ENCODE data around the gene SNX22.

The SNX22 gene

DNA sequence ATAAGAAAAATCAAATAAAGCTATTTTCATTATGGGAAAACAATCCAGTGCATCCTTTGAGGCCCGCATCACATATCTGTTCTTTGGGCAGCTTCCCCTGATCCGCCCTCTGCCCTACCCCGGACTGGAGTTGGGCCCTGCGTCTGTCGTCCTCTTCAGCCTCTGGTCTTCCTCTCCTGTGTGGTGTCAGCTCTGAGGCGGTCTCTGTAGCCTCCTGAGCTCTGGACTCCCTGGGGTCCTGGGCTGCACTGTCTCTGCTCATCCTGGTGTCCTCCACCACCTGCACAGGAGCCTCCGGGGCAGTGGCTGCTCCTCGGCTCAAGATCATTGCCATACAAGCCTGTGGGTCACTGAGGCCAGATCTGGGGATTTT, 7.4 kb upstream of the SNX22 start:
- no peak for TF ChIP-seq POLR2A (IDR thresholded peaks at IDR 0.05; ENCODE audit: low read depth, low read length)
- FAIRE-seq (no peak), DNase-seq (ENCODE audit: insufficient read length, low spot score) (no peak)

- TF ChIP-seq POLR2A (IDR thresholded peaks at IDR 0.05; ENCODE audit: low read depth, low read length), result no peak
- no peak for FAIRE-seq
- DNase-seq (ENCODE audit: insufficient read length, low spot score), result no peak
Measured at GRCh38 chr15:64144565-64145281, 6.8 kb upstream of the SNX22 start.

- no peak for TF ChIP-seq POLR2A (IDR thresholded peaks at IDR 0.05; ENCODE audit: low read depth, low read length)
- DNase-seq (ENCODE audit: insufficient read length, low spot score) (no peak), FAIRE-seq (no peak)
Measured at GRCh38 chr15:64146041-64146440, 5.5 kb upstream of the SNX22 start.

GRCh38 chr15:64146520-64146884, 5.0 kb upstream of the SNX22 start:
- DNase-seq (ENCODE audit: insufficient read length, low spot score) (no peak), FAIRE-seq (no peak)
- TF ChIP-seq POLR2A (IDR thresholded peaks at IDR 0.05; ENCODE audit: low read depth, low read length), result no peak

DNA sequence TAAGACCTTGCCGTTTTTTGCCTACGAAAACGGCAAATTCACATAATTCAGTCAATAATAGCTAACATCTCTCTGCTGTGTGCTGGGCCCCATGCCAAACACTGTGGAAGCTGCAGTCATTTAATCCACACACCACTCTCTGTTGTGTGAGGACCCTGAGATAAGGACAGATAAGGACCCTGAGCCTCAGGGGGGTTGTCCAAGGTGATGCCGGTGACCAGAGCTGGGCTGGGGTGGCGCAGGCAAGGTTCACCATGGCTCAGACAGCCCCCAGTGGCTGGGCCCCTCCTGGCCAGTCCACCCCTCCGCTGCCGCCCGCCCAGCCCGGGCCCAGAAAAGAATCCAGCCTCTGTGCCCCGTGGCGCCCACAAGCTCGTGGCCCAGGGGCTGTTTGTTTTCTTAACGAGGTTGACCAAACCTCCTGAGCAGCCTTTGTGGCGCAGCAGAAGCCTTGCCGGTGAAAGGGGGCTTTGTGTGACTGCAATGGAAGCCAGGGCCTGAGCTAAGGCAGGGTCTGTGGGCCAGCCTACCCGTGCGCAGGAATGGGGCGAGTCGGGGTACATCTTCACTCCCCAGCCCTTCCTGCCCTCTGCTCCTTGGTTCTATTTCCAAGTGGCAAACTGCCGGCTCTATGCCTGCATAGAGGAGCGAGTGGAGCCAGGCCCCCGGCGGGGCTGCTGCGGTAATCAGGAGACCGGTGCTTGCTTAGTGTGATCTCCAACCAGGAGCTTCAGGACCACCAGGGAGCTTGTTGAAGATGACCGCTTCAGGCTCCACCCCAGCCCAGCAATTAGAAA, 4.4 kb upstream of the SNX22 start:
- no peak for TF ChIP-seq POLR2A (IDR thresholded peaks at IDR 0.05; ENCODE audit: low read depth, low read length)
- no peak for DNase-seq (ENCODE audit: insufficient read length, low spot score)
- no peak for FAIRE-seq

DNA sequence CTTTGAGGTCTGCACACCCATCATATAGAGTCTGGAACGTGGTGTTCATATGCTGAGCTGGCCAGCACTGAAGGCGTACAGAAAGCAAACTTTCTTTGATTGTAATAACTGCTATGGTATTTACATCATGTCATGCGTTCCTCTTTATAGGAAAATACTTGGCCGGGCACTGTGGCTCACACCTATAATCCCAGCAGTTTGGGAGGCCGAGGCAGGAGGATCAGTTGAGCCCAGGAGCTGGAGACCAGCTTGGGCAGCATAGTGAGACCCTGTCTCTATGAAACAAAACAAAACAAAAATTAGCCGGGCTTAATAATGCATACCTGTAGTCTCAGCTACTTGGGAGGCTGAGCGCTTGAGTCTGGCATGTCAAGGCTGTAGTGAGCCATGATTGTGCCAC, 3.4 kb upstream of the SNX22 start:
- no peak for DNase-seq (ENCODE audit: insufficient read length, low spot score)
- FAIRE-seq, result no peak
- no peak for TF ChIP-seq POLR2A (IDR thresholded peaks at IDR 0.05; ENCODE audit: low read depth, low read length)

DNA sequence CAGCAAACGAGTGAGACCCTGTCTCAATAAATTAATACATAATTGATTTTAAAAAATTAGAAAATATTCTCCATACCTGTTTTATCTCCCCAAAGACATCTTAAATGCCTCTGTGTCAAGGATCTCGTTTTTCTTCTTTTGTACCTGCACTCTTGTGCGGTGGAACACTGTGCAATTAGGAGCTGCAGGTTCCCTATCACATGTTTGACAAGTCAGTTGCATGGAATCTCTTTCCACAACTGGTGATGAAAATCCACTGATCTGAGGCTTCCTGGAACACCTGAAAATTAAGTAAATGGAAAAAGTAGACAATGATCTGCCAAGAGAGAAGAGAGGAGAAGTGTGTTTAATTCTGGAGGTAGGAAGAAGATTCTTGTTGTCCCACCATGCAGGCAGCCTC, 3.0 kb upstream of the SNX22 start:
- FAIRE-seq (no peak), DNase-seq (ENCODE audit: insufficient read length, low spot score) (no peak)
- no peak for TF ChIP-seq POLR2A (IDR thresholded peaks at IDR 0.05; ENCODE audit: low read depth, low read length)

- DNase-seq (ENCODE audit: insufficient read length, low spot score), result no peak
- no peak for FAIRE-seq
- TF ChIP-seq POLR2A (IDR thresholded peaks at IDR 0.05; ENCODE audit: low read depth, low read length), result no peak
Measured at GRCh38 chr15:64149424-64149823, 2.1 kb upstream of the SNX22 start.

DNA sequence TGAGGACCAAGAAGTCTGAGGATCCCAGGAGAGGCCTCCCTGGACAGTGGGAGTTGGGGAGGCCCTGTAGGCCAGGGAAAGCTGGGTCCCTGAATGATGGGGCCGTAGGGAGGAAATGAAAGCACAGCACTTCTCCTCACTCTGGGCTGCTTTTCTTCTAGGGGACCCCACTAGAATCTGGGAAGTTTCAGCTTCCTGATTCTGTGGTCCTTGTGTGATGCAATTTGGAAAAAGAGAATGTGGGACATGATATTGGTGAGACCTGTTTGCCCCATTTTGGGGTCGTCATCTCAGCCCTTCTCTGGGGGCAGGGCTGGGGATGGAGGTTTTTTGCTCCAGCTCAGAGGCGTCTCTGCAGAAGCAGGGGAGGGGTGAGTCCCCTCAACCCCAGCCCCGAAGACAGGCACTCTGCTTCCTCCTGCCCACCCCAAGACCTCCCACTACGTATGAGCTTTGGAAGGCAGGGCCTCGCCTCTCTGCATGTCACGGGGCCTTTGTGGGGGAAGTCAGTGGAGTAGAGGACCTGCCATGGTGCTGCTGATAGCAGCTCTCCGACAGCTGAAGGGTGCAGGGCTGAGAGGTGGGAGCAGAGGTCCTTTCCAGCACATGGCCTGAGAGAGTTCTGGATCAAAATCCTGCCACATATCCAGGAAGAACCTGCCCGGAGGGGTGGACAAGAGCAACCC, 1.5 kb upstream of the SNX22 start:
- TF ChIP-seq POLR2A (IDR thresholded peaks at IDR 0.05; ENCODE audit: low read depth, low read length), result no peak
- no peak for FAIRE-seq
- DNase-seq (ENCODE audit: insufficient read length, low spot score), result no peak

GRCh38 chr15:64152507-64153387, 1.2 kb downstream of the SNX22 start:
- TF ChIP-seq POLR2A (IDR thresholded peaks at IDR 0.05; ENCODE audit: low read depth, low read length), result no peak
- FAIRE-seq, result no peak
- no peak for DNase-seq (ENCODE audit: insufficient read length, low spot score)

DNA sequence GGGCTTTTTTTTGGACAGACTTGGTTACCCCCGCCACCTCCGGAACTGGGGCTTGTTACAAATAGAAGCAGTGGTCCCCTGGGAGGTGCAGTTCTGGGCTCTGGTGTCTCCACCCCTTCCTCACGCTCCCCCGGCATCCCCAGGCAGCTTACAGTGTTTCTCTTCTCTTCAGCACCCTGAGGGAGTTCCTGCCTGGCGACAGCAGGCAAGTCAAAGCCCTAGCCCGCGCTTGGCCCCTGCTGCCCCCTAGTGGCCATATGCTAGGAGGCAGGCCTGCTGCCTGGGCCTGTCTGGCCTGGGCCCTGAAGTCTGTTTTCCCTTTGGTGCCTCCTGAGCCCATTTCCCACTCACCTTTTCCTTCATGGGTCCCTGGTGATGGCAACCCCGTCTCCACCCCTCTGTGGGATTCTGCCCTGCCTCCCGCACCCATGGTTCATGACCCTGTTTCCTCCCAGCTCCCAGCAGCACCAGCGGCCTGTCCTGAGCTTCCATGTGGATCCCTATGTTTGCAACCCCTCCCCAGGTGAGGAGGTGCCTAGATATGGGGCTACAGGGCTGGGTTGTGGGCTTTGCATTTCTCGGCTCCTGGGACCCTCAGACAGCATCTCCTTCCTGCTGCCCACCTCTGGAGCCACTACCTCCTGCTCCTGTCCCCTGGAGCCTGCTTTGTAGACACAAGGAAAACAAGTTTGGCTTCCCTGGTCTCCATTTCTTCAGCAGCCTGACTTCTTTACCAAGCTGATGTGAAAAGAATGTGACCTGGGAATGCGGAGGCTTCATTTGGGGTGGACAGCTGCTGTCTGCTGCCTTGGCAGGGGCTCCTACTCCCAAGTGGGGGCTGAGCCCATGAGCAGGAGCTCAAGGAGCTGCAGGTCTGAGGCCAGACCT, 2.2 kb downstream of the SNX22 start:
- DNase-seq (ENCODE audit: insufficient read length, low spot score), result peak; percentile 95
- FAIRE-seq, result no peak
- TF ChIP-seq POLR2A (IDR thresholded peaks at IDR 0.05; ENCODE audit: low read depth, low read length), result peak; percentile 32

DNA sequence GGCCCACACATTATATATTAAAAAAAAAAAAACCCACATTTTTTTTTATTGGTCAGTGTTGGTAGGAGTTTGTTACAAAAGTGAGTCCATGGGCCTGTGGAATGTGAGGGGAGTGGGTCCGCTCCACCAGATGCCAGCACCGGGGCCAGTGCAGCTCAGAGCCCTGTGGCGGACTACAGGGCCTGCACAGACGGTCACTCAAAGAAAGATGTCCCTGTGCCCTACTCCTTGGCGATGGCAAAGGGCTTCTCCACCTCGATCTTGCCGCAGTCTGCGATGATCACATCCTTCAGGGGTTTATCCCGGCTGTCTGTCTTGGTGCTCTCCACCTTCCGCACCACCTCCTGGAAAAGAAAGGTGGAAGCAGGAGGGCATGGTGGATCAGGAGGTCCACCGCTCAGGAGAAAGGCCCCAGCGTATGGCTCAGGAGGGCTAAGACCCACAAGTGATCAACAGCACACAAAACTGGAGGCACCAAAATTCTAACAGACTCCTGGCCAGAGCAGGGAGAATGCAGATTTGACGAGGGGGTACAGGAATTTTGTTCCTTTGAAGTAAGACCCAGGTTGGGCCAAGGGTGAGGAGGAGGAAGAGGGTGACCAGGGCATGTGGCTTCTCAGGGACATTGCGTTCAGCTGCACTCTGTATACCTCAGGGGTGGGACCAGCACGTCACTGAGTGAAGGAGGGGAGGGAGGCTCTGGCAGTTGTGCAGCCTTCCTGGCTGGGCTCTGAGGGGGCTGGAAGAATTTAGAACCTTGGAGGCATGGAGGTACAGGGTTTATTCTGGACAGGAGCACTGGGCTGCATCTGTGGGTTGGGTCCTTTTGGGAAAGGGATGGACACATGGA, 4.5 kb downstream of the SNX22 start:
- no peak for FAIRE-seq
- no peak for TF ChIP-seq POLR2A (IDR thresholded peaks at IDR 0.05; ENCODE audit: low read depth, low read length)
- DNase-seq (ENCODE audit: insufficient read length, low spot score), result no peak

Measured in H54 (cell line).